ENCODE results near the gene SLC39A1.
A peak's percentile ranks its signal among the peaks of the same experiment; 100 is the strongest.
"Not testable (repeated sequence)": the region's sequence is repeated elsewhere in the genome, so short reads cannot be mapped to it uniquely, and the experiment has no call there.

The SLC39A1 gene

DNA sequence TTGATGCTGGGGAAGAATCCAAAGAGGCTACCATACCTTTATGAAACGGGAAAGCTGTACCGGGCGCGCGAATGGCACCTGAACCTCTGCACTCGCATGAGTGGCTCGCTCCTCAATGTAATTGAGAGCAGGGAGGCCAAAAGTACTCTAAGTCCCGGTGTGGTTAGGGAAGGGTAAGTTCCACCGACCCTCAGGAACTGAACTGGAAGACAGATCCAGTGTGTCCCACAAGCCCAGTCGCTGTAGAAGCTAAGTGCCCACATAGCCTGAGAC, 41.6 kb downstream of the SLC39A1 start:
- no peak for DNase-seq
- Mint-ChIP-seq H3K4me3 (peak overlapping the region; percentile 97), H3K9me3 (no peaks in the 10 kb centered on the region), H3K4me1 (ENCODE audit: low read depth) (peaks cover 50% of the 10 kb centered on the region), H3K27ac (peak overlapping the region; percentile 92), H3K27me3 (no peaks in the 10 kb centered on the region), H3K36me3 (ENCODE audit: low read depth) (peaks cover 52% of the 10 kb centered on the region)

DNA sequence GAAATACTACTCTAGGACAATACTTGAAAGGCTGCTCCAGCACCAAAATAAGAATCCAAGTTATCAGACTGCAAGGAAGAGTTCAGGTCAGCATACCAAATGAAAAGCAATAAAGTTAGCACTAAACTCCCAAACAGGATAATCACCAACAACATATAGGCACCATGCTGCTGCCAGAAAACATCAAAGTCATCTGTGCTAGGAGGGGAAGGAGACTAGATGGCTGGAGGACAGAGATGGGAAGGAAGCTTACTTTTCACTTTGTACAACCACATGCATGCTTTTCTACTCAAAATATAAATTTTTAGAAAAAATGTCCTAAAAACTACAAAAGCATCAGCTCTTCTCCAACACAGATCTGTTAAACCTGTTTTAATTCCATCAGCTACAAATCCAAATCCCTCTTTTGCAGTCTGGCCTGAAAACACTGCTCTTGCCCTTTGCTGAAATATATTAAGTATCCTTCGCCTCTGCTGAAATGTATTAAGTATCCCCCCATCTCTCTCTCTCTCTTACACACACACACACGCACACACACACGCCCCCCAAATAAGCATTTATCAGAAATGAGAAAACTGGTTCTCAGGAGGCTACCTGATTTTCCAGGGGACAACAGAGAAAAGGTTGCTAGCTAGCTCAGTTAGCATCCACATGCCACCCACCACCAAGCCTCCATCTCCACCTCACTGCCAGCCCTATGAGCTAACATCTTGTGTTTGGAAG, 42.1 kb downstream of the SLC39A1 start:
- H3K4me1 Mint-ChIP-seq (ENCODE audit: low read depth) = peaks cover 53% of the 10 kb centered on the region
- H3K36me3 Mint-ChIP-seq (ENCODE audit: low read depth) = peaks cover 55% of the 10 kb centered on the region
- H3K4me3 Mint-ChIP-seq = peak overlapping the region; percentile 97
- no peaks in the 10 kb centered on the region for H3K27me3 Mint-ChIP-seq
- H3K9me3 Mint-ChIP-seq = no peaks in the 10 kb centered on the region
- DNase-seq = no peak
- H3K27ac Mint-ChIP-seq = peak overlapping the region; percentile 92

DNA sequence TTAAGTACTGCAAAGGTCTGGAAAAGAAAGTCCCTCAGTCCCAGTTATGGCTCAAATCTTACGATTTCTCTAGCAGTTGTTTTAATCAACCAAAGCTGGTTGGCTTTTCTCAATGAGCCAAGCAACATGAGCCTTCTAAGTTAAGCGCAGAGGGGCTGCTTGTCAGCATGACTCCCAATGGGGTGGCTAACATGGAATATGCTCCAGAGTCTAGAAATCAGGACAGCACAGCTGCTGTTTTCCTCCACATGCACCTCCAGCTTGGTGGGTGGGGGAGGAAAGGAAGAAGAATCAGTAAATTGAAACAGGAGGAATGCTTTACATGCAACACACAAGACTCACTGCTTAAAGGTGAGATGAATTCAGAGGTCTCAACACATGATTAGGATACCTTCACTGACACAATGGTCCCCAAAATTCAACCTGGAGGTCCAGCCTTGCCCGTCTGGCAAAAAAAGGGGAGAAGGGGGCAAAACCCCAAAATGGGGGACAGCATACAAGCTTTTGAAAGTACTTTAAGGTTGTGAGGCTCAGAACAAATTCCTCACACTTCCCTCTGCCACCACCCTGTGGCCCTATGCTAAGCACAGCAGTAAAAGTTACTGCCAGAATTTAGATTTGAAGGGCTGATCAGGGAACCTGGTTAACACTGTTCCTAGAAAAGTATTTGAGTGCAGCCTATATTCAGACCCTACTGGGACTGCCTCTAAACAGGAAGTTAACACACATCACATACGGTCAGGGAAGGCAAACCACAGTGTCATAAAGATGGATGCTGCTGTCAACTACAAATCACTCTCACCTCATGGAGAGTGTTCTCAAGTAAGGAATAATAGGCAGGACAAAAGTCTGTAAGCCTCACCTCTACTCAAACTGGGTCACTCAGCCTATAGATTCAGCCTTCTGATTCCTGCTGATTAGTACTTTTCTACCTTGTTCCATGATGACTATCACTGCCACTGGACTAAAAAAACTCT, 43.2 kb downstream of the SLC39A1 start:
- peaks cover 60% of the 10 kb centered on the region for H3K4me1 Mint-ChIP-seq (ENCODE audit: low read depth)
- peak overlapping the region; percentile 92 for H3K27ac Mint-ChIP-seq
- H3K4me3 Mint-ChIP-seq = peak overlapping the region; percentile 97
- DNase-seq = no peak
- peaks cover 65% of the 10 kb centered on the region for H3K36me3 Mint-ChIP-seq (ENCODE audit: low read depth)
- H3K27me3 Mint-ChIP-seq = no peaks in the 10 kb centered on the region
- H3K9me3 Mint-ChIP-seq = no peaks in the 10 kb centered on the region

DNA sequence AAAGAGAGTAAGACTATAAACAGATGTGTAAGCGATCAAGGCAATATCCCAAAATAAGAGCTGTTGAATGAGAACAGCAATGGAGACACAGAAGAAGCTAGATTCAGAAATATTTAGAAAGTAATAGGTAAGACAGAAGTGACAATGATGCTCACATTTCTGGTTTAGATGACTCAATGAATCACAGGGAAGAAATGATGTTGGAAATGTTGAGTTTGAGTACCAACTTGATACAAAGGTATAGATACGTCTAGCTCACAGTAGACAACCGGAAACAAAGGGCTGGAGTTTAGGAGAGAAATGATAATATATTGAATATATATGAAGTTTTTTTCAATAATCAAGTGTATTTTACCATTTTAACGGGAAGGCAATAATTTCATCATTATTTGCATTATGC, 47.0 kb downstream of the SLC39A1 start:
- no peak for DNase-seq
- H3K9me3 Mint-ChIP-seq = no peaks in the 10 kb centered on the region
- H3K27me3 Mint-ChIP-seq = no peaks in the 10 kb centered on the region
- H3K27ac Mint-ChIP-seq = peak overlapping the region; percentile 6
- H3K36me3 Mint-ChIP-seq (ENCODE audit: low read depth) = peaks cover 67% of the 10 kb centered on the region
- H3K4me1 Mint-ChIP-seq (ENCODE audit: low read depth) = peaks cover 69% of the 10 kb centered on the region
- no peak overlapping the region for H3K4me3 Mint-ChIP-seq

DNA sequence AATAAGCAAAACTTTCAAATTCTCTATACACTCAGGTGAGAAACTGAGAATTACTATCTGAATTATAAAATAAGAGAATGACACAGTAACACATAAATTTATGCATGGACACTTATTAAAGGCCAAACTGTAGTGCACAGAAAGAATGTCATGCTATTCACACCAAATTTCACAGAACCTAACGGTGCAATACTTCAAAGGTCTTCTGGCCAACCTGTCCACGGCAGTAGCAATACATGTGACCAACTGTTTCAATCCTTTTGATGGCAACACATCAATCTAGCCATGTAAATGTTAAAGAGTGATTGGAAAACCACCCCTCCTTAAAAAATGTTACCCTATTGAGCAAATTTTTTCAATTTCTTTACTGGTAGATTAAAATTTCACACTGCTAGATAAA, 51.0 kb downstream of the SLC39A1 start:
- Mint-ChIP-seq H3K4me3 (no peak overlapping the region), H3K27me3 (no peaks in the 10 kb centered on the region), H3K36me3 (ENCODE audit: low read depth) (peaks cover 52% of the 10 kb centered on the region), H3K27ac (peak overlapping the region; percentile 47), H3K9me3 (no peaks in the 10 kb centered on the region), H3K4me1 (ENCODE audit: low read depth) (peaks cover 39% of the 10 kb centered on the region)
- no peak for DNase-seq

DNA sequence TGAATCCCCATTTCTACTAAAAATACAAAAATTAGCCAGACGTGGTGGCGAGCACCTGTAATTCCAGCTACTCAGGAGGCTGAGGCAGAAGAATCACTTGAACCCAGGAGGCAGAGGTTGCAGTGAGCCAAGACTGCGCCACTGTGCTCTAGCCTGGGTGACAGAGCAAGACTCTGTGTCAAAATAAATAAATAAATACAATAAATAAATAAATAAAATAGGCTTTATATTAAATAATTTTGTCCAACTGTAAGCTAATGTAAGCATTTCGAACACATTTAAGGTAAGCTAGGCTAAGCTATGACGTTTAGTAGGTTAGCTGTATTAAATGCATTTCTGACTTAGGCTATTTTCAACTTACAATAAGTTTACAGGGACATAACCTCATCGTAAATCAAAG, 52.8 kb downstream of the SLC39A1 start:
- Mint-ChIP-seq H3K4me1 (ENCODE audit: low read depth) (peaks cover 45% of the 10 kb centered on the region), H3K36me3 (ENCODE audit: low read depth) (peaks cover 54% of the 10 kb centered on the region)
- DNase-seq, H3K27ac Mint-ChIP-seq, H3K4me3 Mint-ChIP-seq, H3K9me3 Mint-ChIP-seq, H3K27me3 Mint-ChIP-seq: not testable (repeated sequence)

Measured in activated T-cell treated with anti-CD3 and anti-CD28 coated beads, Interleukin-2, amount 50 U/mL, for 24 hours (primary cell).